Stomach (tissue), 9 donors: Measurements from ENCODE around the gene TBL1XR1. TPM values are rescaled to one million over a fixed set of nuclear protein-coding genes. Genes with fewer than 3 reads are reported as not detected.

Source experiments
- DNase-seq, 2 donors: peaks; one replicate each; pipeline versions ENCODE4 v3.0.0 to v3.0.0-alpha.2; 2013 to 2019
- H3K27ac ChIP-seq, 5 donors: fragments of 200-600 bp in 4 of 5; sonication (generic) in 4 of 5; one replicate each; pipeline ENCODE4 v1.5.1; 2013 to 2019; ENCODE audit warnings: mild to moderate bottlenecking in 1 of 5, moderate library complexity in 1 of 5
- H3K27me3 ChIP-seq, 3 donors: fragments of 200-600 bp; sonication (generic); one replicate each; pipeline ENCODE4 v1.5.1; 2017 to 2019; ENCODE audit warnings: mixed run types in 1 of 3
- H3K36me3 ChIP-seq, 4 donors: fragments of 200-600 bp; sonication (generic); 1 replicate in 3 of 4; 2 replicates in 1 of 4; pipeline ENCODE4 v1.5.1; 2016 to 2019
- H3K4me1 ChIP-seq, 4 donors: fragments of 200-600 bp; sonication (generic); one replicate each; pipeline ENCODE4 v1.5.1; 2016 to 2019
- H3K4me3 ChIP-seq, 4 donors: fragments of 200-600 bp; sonication (generic) in 3 of 4; one replicate each; pipeline ENCODE4 v1.5.1; 2016 to 2019; ENCODE audit warnings: mild to moderate bottlenecking in 1 of 4
- H3K9me3 ChIP-seq, 4 donors: fragments of 200-600 bp; sonication (generic); one replicate each; pipeline ENCODE4 v1.5.1; 2016 to 2019
- EP300 ChIP-seq: sonication (generic); formaldehyde crosslinking; IDR thresholded peaks from one replicate; pipeline ENCODE4 v1.6.1; 2017; ENCODE audit warnings: antibody characterized with exemption
- POLR2A ChIP-seq, 4 donors: fragments of 450-650 bp; IDR thresholded peaks; one replicate each; pipeline ENCODE4 v1.6.1; 2016; ENCODE audit warnings: antibody characterized with exemption in 4 of 4, control low read depth in 2 of 4, mild to moderate bottlenecking in 1 of 4, moderate library complexity in 1 of 4
- POLR2AphosphoS5 ChIP-seq, 3 donors: sonication (generic); formaldehyde crosslinking; IDR thresholded peaks; one replicate each; pipeline ENCODE4 v1.6.1; 2016; ENCODE audit warnings: antibody characterized with exemption in 3 of 3
- WGBS, 5 donors: extraction: QIAGEN DNeasy Blood & Tissue Kit in 3 of 5; methylation state at CpG; one replicate each; pipeline versions ENCODE4 v1.1.5 to v1.1.7; 2013 to 2018; 5-methylcytosine and 5-hydroxymethylcytosine counted together
- intact Hi-C: fragments of 100-400 bp; cut with DNase I; formaldehyde crosslinking; loops from one replicate; pipeline ENCODE4 v1.15.1; 2023; ENCODE audit warnings: low total_unique reads
- polyA plus RNA-seq, 3 donors: library from polyadenylated mRNA; stranded (reverse); fragments of 200-250 nt; gene quantifications; one replicate each; pipeline ENCODE4 v1.2.3, GENCODE V29; 2013
- total RNA-seq, 5 donors: library from RNA; depleted of rRNA; stranded (reverse); fragments of >200 nt; gene quantifications; one replicate each; pipeline versions ENCODE4 v1.1.0 to v1.2.3, GENCODE V29; 2014 to 2016
- TF ChIP-seq, protein P1 (sequence below), 7 experiments: fragments of 450-650 bp in 4 of 7; fragments of 200-600 bp in 3 of 7; sonication (generic) in 3 of 7; IDR thresholded peaks; one replicate each; pipeline ENCODE4 v1.5.1; 2016 to 2019; ENCODE audit warnings: antibody characterized with exemption in 7 of 7, control low read depth in 2 of 7, mild to moderate bottlenecking in 1 of 7
- donor health status: healthy with polysubstance abuse.
- donor health status: Bipolar disorder and iron deficiency.
- donor health status: healthy.

Gene TBL1XR1
- total and polyA plus RNA-seq, 8 donors: 11.6 to 217 (median 41.1) TPM

DNA sequence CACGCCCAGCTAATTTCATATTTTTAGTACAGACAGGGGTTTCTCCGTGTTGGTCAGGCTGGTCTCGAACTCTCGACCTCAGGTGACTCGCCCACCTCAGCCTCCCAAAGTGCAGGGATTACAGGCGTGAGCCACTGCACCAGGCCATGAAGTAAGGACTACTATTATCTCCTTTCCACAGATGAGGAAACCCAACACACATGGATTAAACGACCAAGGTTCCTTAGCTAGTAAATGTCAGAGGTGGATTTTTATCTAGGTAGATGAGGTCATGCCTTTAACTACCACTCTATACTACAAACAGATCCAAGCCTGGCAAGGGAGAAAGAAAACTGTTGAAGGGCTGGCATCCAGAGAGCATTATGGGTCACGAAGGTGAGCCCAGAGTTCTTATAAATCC lies 15.5 kb upstream of the TBL1XR1 start:
- Histone ChIP-seq H3K9me3 (no peaks in the 10 kb centered on the region), H3K4me1 (peaks cover 7 to 15% (median 9%) of the 10 kb centered on the region in 4 donors), H3K4me3 (no peak overlapping the region), H3K27ac (peak overlapping the region; percentile 81 to 90 (median 84)), H3K36me3 (no peaks in the 10 kb centered on the region), H3K27me3 (no peaks in the 10 kb centered on the region)
- intact Hi-C loops: no loop called here
- WGBS, 5 donors: 85 to 92% (median 86%) methylated on average over 8 of the region's 8 CpGs
- DNase-seq: no peak
- TF ChIP-seq POLR2A (IDR thresholded peaks at IDR 0.05) (no peak), EP300 (no peak)

DNA sequence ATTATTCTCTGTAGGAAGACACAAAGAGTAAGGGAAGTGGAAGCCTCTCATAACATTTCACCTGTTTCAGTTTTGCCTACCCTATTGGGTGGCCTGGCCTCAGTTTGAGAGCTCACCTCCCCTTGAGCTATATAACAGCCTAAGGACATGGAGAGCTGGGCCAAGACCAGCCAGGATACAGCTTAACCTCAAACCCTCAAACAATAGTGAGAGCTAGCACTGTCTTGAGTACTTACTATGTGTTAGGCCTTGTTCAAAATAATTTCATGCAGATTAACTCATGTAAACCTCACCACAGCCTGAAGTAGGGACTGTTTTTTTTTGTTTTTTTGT lies 15.0 kb upstream of the TBL1XR1 start:
- peak overlapping the region; percentile 81 to 90 (median 84) for H3K27ac ChIP-seq
- peaks cover 7 to 15% (median 9%) of the 10 kb centered on the region in 4 donors for H3K4me1 ChIP-seq
- intact Hi-C loops: no loop called here
- H3K9me3 ChIP-seq: no peaks in the 10 kb centered on the region
- no peaks in the 10 kb centered on the region for H3K27me3 ChIP-seq
- no peaks in the 10 kb centered on the region for H3K36me3 ChIP-seq
- no peak overlapping the region for H3K4me3 ChIP-seq
- no peak for DNase-seq
- TF ChIP-seq, protein P1, sequence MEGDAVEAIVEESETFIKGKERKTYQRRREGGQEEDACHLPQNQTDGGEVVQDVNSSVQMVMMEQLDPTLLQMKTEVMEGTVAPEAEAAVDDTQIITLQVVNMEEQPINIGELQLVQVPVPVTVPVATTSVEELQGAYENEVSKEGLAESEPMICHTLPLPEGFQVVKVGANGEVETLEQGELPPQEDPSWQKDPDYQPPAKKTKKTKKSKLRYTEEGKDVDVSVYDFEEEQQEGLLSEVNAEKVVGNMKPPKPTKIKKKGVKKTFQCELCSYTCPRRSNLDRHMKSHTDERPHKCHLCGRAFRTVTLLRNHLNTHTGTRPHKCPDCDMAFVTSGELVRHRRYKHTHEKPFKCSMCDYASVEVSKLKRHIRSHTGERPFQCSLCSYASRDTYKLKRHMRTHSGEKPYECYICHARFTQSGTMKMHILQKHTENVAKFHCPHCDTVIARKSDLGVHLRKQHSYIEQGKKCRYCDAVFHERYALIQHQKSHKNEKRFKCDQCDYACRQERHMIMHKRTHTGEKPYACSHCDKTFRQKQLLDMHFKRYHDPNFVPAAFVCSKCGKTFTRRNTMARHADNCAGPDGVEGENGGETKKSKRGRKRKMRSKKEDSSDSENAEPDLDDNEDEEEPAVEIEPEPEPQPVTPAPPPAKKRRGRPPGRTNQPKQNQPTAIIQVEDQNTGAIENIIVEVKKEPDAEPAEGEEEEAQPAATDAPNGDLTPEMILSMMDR (IDR thresholded peaks at IDR 0.05): no peak
- no peak for TF ChIP-seq POLR2AphosphoS5 (IDR thresholded peaks at IDR 0.05)
- no peak for TF ChIP-seq EP300

- peak in 2 of 3 donors; percentile 26 to 59 for TF ChIP-seq POLR2AphosphoS5 (IDR thresholded peaks at IDR 0.05)
- TF ChIP-seq POLR2A (IDR thresholded peaks at IDR 0.05): no peak
- no peak overlapping the region for H3K4me3 ChIP-seq
- intact Hi-C loops: no loop called here
- no peaks in the 10 kb centered on the region for H3K9me3 ChIP-seq
- 38 to 62% (median 52%) methylated on average over 7 of the region's 7 CpGs for WGBS, 5 donors
- peak overlapping the region; percentile 81 to 91 (median 84) for H3K27ac ChIP-seq
- peaks cover 7 to 15% (median 9%) of the 10 kb centered on the region in 4 donors for H3K4me1 ChIP-seq
- no peaks in the 10 kb centered on the region for H3K27me3 ChIP-seq
- no peaks in the 10 kb centered on the region for H3K36me3 ChIP-seq
- DNase-seq: peak; percentile 90 to 94
These were observed 14.4 kb upstream of the TBL1XR1 start for GRCh38 chr3:177211503-177212277.

GRCh38 chr3:177210744-177211502 lies 13.6 kb upstream of the TBL1XR1 start:
- no peaks in the 10 kb centered on the region for H3K9me3 ChIP-seq
- peaks cover 7 to 15% (median 9%) of the 10 kb centered on the region in 4 donors for H3K4me1 ChIP-seq
- H3K27ac ChIP-seq: peak overlapping the region; percentile 81 to 91 (median 84)
- WGBS, 5 donors: 80 to 88% (median 82%) methylated on average over 11 of the region's 11 CpGs
- no peak overlapping the region for H3K4me3 ChIP-seq
- TF ChIP-seq, protein P1 (IDR thresholded peaks at IDR 0.05): no peak
- TF ChIP-seq EP300: no peak
- no peak for TF ChIP-seq POLR2AphosphoS5 (IDR thresholded peaks at IDR 0.05)
- no peak for TF ChIP-seq POLR2A (IDR thresholded peaks at IDR 0.05)
- intact Hi-C loops: no loop called here
- DNase-seq: no peak
- H3K27me3 ChIP-seq: no peaks in the 10 kb centered on the region
- H3K36me3 ChIP-seq: no peaks in the 10 kb centered on the region

DNA sequence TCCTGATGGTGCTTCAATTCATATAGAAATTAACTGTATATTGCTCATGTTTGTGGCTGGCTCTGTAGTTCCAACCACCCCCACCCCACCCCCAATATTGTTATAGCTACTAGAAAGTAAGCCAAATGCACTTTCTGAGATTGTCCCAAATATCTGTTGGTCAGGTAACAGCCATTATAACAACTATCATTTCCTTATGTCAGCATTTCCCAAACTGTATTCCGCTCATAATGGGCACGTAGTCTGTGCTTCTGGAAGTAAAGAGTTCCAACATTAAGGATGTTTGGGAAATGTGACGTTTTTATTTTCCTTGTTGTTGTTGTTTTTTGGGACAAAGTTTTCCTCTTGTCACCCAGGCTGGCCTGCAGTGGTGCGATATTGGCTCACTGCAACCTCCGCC lies 12.2 kb upstream of the TBL1XR1 start:
- H3K4me3 ChIP-seq: no peak overlapping the region
- DNase-seq: no peak
- WGBS, 5 donors: 90 to 98% (median 96%) methylated on average over 5 of the region's 5 CpGs
- H3K27ac ChIP-seq: no peak overlapping the region
- H3K4me1 ChIP-seq: peaks cover 7 to 15% (median 9%) of the 10 kb centered on the region in 4 donors
- TF ChIP-seq EP300 (no peak), POLR2A (IDR thresholded peaks at IDR 0.05) (no peak), POLR2AphosphoS5 (IDR thresholded peaks at IDR 0.05) (no peak)
- TF ChIP-seq, protein P1 (IDR thresholded peaks at IDR 0.05): no peak
- H3K36me3 ChIP-seq: no peaks in the 10 kb centered on the region
- no peaks in the 10 kb centered on the region for H3K27me3 ChIP-seq
- intact Hi-C loops: no loop called here
- no peaks in the 10 kb centered on the region for H3K9me3 ChIP-seq
